GM12801 (cell line): ENCODE data around the gene TTN.

Experiments used
- CTCF ChIP-seq: IDR thresholded peaks from one replicate; pipeline ENCODE4 v1.5.1; 2011; ENCODE audit warnings: control low read depth; ENCODE audit not compliant: insufficient read length; ENCODE audit errors: extremely low read depth

TTN gene

GRCh38 chr2:178510384-178510783, 296.8 kb downstream of the TTN start:
- TF ChIP-seq CTCF = no peak

GRCh38 chr2:178508646-178509045, 298.6 kb downstream of the TTN start:
- TF ChIP-seq CTCF = no peak

- TF ChIP-seq CTCF = no peak
Measured at GRCh38 chr2:178506949-178507348, 300.3 kb downstream of the TTN start.

GRCh38 chr2:178506524-178506923, 300.7 kb downstream of the TTN start:
- TF ChIP-seq CTCF = no peak

GRCh38 chr2:178506101-178506500, 301.1 kb downstream of the TTN start:
- TF ChIP-seq CTCF = no peak

GRCh38 chr2:178502751-178503150, 304.5 kb downstream of the TTN start:
- no peak for TF ChIP-seq CTCF

GRCh38 chr2:178499640-178500039, 307.6 kb downstream of the TTN start:
- no peak for TF ChIP-seq CTCF

- no peak for TF ChIP-seq CTCF
Measured at GRCh38 chr2:178498137-178498536, 309.1 kb downstream of the TTN start.
